ENCODE results near the gene ZBTB17.

The ZBTB17 gene

DNA sequence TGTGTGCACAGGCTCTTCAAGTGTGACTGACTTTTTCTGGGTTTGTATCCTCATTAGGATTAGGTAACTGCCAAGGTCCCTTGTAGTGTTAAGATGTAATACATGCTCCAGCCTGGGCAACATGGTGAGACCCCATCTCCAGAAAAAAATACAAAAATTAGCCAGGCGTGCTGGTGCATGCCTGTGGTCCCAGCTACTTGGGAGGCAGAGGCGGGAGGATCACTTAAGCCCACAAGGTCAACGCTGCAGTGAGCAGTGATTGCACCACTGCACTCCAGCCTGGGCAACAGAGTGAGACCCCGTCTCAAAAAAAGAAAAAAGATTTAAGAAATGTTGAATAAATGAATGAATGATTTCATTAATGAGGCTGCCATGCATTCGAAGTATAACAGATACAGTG is 15.1 kb downstream of the ZBTB17 start:
- DNase-seq (ENCODE audit: low spot score), result no peak

GRCh38 chr1:15959827-15960446 is 16.0 kb downstream of the ZBTB17 start:
- no peak for DNase-seq (ENCODE audit: low spot score)

GRCh38 chr1:15959424-15959823 is 16.5 kb downstream of the ZBTB17 start:
- no peak for DNase-seq (ENCODE audit: low spot score)

DNA sequence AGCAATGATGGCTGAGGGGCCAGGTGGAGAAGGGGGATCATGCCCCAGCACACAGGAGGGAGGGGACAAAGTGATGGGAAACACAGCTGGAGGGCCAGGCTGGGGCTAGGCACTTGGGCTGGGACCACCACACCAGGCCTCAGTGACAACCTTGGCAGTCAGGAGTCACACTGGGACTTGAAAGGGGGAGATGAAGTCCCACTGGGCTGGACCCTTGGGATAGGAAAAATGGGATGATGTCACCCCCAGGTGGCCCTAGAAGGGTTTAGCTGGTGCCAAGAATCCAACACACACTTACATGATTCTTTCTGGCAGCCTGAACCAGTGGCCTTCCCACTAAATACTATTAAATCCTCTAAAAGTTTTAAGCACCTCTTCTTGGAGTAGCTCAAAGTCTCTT is 17.1 kb downstream of the ZBTB17 start:
- DNase-seq (ENCODE audit: low spot score), result no peak

GRCh38 chr1:15958111-15958510 is 17.8 kb downstream of the ZBTB17 start:
- no peak for DNase-seq (ENCODE audit: low spot score)

DNA sequence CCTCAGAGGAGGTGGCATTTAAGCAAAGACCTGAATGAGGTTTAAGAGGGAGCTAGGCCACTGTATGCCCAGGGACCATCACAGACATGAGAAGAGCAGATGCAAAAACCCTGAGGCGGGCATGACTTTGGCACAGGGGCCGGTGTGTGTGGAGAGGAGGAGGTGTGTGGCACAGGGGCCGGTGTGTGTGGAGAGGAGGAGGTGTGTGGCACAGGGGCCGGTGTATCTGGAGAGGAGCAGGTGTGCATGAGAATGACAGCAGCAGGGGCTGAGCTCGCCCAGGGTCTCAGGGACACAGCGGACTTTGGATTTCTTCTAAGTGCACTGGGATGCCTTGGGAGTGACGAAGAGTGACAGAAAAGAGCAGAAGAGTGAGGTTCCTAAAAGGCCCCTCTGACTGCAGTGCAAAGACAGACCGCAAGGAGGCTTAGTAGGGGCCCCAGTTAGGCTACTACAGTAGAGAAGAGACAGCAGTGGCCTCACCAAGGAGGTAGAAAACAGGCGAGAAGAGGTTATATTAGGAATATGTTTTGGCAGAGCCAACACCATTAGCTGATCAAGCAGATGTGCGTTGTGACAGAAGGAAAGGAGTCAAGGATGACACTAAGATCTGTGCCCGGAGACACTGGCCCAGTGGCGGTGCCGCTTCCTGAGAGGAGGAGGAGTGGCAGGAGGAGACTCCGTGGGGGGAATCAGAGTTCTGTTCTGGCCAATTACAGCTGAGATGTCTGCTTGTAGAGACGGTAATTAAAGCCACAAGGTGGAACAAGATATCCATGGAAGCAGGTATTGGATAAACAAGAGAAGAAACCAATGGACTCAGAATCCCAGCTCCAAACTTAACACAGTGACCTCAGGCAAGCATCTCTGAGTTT is 18.4 kb downstream of the ZBTB17 start:
- DNase-seq (ENCODE audit: low spot score), result no peak

GRCh38 chr1:15956150-15956549 is 19.8 kb downstream of the ZBTB17 start:
- peak; percentile 40 for DNase-seq (ENCODE audit: low spot score)

GRCh38 chr1:15955552-15955951 is 20.3 kb downstream of the ZBTB17 start:
- no peak for DNase-seq (ENCODE audit: low spot score)

DNA sequence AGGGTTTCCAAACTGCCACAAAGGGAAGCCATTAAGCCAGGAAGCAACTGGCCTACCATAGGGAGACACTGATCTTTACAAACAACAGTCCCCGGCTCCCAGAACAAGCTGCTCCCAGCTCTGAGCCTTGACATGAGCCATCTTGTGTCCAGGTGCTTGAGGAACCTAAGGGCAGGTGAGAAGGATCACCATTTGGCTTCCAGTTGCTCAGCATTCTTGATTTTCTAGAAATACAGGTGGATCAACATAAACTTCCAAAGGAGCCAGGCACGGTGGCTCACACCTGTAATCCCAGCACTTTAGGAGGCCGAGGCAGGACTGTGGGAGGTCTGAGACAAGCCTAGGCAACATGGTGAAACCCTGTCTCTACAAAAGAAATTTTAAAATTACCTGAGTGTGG is 21.6 kb downstream of the ZBTB17 start:
- DNase-seq (ENCODE audit: low spot score), result no peak

- no peak for DNase-seq (ENCODE audit: low spot score)
Observed at GRCh38 chr1:15953791-15954241, 22.1 kb downstream of the ZBTB17 start.

GRCh38 chr1:15953294-15953771 is 22.6 kb downstream of the ZBTB17 start:
- DNase-seq (ENCODE audit: low spot score), result no peak

DNA sequence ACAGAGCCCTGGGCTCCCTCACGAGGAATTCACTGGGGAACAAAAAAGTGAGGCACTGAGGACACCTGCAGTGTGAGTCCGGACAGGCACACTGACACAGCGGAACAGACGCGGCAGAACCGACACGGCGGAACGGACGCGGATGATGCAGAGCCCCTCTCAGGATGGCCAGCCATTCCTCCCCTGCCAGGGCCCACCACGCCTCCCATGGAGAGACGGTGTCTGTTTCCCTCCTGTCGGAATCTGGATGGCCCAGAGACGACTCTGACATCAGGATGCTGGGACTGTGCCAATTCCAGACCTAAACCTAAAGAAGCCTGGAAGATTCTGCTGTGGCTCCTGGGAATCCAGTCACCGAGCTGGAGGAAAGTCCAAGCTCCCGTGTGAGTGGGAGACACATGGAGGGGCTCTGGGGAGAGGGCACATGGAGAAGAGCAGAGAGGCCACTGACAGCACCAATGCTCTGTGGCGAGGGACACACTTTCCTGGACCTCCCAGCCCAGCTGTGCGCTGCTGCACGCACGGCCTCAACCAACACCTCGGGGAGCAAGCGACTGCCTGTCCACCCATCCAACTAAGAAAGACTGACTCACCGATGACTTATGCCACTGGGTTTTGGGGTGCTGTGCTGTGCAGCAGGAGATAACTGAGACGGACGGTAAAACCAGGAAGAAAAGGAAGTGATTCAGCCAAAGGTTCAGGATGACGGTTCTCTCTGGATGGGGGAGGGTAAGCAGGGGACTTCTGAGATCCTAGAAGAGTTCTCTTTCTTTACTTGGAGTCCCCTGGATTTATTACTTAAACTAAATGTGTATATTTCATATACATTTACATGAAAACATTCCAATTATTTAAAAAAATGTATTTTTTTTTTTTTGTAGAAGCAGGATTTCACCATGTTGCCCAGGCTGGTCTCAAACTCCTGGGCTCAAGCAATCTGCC is 23.3 kb downstream of the ZBTB17 start:
- peak; percentile 51 for DNase-seq (ENCODE audit: low spot score)

DNA sequence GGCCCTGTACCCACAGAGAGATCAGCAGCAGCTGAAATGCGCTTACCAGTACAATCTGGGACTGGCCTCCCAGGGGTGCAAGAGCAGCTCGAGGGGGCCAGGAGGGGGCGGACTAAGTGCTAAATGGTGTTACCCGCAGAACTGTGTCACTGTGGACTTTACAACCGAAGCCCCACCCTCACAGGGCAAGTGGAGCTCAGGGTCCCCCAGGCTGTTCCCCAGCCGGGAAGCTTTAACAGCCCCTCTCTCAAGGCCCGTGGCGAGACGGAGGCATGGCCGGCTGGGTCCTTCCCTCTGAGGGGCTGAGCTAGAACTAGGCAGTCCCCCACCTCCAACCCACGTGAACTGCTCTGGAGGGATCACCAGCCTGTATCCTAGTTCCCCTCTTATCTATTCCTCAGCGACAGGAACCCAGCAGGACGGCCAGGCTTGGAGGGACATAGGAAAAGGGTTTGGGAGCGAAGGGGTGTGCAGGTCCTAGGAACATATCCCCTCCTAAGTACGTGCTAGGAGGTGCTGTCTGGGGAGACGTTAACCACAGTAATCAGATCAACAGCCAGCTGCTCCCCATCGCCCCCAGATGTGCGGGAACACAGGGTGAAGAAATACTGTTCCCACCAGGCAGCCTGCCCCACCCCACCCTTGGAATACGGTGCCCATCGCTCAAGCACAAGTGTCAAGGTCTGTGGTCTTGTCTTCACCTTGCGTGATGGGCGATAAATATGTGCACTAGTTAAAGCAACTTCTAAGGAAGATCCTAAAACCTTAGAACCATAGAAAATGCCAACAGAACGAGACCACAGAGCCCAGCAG is 24.4 kb downstream of the ZBTB17 start:
- no peak for DNase-seq (ENCODE audit: low spot score)

DNA sequence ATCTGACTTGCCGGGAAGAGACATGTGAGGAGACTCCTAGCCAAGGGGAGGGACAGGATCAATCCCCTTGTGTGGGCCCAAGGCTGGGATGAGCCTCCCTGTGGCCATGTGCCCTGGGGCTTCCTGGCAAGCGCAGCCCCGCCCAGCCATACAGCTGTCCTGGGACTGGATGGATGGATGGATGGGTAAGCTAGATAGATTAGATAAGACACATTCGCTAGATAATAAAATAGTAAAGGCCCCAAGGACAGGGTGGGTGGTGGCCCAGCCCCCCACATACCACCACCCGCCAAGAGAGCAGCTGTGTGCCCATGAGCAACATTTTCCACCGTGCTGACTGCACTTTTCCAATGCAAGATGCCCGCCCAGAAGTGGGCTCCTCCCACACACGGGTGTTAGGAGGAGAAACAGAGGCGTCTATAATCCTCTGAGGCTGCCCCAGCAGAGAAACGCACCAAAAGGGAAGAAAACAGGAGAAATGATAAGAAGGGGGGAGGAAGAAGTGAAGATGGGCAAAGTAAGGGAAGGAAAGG is 25.1 kb downstream of the ZBTB17 start:
- no peak for DNase-seq (ENCODE audit: low spot score)

GRCh38 chr1:15950302-15950701 is 25.6 kb downstream of the ZBTB17 start:
- no peak for DNase-seq (ENCODE audit: low spot score)

GRCh38 chr1:15949453-15950245 is 26.3 kb downstream of the ZBTB17 start:
- peak; percentile 77 for DNase-seq (ENCODE audit: low spot score)

DNA sequence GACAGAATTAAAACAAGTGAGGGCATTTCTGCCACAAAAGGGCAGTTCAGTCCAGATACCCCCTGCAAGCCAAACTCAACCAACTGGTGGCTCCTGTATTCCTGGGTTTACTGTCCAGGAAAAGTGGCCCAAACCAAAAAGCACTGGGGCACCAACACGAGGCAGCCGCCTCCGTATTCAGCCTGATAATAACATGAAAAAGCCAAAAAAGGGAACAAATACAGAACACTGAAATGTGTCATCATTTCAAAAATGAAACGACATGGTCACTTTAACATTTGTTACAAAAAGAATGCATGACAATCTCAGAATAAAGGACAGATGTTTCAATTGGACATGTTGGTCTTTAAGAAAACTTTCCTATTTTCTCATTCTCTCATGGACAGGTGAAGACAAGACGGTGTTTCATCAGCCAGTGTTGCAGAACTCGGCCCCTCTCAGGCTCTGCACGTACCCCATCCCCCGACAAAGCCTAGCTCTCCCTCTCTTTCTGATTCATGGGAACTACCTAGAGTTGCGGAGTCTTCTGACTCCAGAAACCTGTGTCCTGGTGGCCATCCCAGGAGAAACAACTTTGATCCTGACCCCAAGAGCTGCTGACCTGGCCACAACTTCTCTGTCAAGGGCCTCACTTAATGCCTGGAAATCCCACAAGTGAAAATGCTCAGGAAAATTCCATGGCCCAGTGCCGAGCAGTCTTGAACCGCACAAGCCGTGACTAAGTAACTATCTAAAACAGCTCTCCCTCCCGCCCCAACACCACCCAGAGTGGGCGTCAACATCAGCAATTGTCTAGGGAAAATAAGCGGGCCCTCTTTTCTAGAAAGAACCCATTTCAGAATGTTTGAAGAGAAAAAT is 27.1 kb downstream of the ZBTB17 start:
- peak; percentile 62 for DNase-seq (ENCODE audit: low spot score)

DNA sequence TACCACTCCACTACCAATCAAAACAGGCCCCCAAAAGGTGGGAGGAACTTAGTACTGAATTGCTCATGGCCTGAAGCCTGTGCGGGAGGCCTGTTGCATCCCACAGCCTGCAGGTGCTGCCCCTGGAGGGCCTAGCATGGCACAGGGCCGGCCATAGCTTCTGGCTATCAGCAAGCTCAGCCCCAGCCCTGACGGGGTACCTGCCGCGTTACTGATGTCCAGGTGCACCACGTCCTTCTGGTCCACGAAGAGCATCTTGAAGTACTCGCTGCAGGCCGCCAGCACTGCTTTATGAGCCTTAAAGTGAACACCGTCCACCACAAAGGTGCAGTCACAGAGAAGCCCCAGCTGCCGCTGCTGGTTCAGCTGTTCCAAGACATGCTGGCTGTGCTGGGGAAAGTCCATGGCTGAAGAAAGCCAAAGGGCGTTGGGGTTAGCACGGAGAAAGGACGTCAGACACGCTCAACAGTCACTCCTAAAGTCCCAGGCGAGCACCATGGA is 27.8 kb downstream of the ZBTB17 start:
- DNase-seq (ENCODE audit: low spot score), result no peak

All from SW480 (cell line).